Measurements from ENCODE around the gene ST6GALNAC1.

- no peak for TF ChIP-seq CTCF (IDR thresholded peaks at IDR 0.05)
- no peak for TF ChIP-seq POLR2A (IDR thresholded peaks at IDR 0.05)
These were observed 46.3 kb upstream of the ST6GALNAC1 start for GRCh38 chr17:76689859-76690258.

All from thyroid gland (tissue), 4 donors.